Muscle layer of duodenum (tissue), 2 donors: ENCODE results near the gene EHD4.

ENCODE experiments used
- H3K27ac ChIP-seq: one replicate; pipeline ENCODE4 v1.7.0; 2013; ENCODE audit warnings: mild to moderate bottlenecking, low read length
- H3K27me3 ChIP-seq: one replicate; pipeline ENCODE4 v1.7.0; 2013; ENCODE audit warnings: low read depth, mild to moderate bottlenecking, control low read depth, low read length
- H3K36me3 ChIP-seq, 2 donors: one replicate each; pipeline ENCODE4 v1.7.0; 2013; ENCODE audit warnings: low read length in 2 of 2, control low read depth in 1 of 2, mild to moderate bottlenecking in 1 of 2; ENCODE audit not compliant: insufficient read depth in 2 of 2, control insufficient read depth in 1 of 2
- H3K4me1 ChIP-seq, 2 donors: one replicate each; pipeline ENCODE4 v1.7.0; 2013; ENCODE audit warnings: low read length in 2 of 2, mild to moderate bottlenecking in 2 of 2, control low read depth in 1 of 2, moderate library complexity in 1 of 2; ENCODE audit not compliant: insufficient read depth in 2 of 2, control insufficient read depth in 1 of 2
- H3K4me3 ChIP-seq, 2 donors: one replicate each; pipeline ENCODE4 v1.7.0; 2013; ENCODE audit warnings: low read length in 2 of 2, low read depth in 1 of 2, mild to moderate bottlenecking in 1 of 2
- H3K9me3 ChIP-seq, 2 donors: one replicate each; pipeline ENCODE4 v1.7.0; 2013; ENCODE audit warnings: low read length in 2 of 2, control low read depth in 1 of 2, mild to moderate bottlenecking in 1 of 2; ENCODE audit not compliant: control insufficient read depth in 1 of 2
- donor health status: healthy.

The EHD4 gene

GRCh38 chr15:41985236-41986160 is 13.1 kb upstream of the EHD4 start:
- H3K27me3 ChIP-seq: no peaks in the 10 kb centered on the region
- H3K4me3 ChIP-seq: no peak overlapping the region

DNA sequence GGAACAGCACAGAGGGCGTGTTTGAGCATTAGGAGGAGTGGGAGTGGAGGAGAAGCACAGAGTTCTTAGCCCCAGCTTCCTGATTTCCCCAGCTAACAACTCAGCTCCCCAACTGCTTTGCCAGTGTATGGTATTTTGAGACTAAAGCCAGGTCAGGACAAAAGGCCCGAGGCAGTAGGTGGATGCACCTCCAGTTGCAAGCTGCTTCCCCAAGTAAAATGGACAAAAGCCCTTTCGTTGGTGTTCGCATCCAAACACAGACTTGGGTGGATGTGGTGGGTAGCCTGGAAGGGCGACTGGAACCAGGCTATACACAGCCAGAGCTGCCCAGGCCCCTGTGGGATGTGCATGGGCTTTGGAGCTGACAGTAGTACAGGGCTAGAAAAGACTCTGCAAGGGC is 12.3 kb upstream of the EHD4 start:
- no peak overlapping the region for H3K4me3 ChIP-seq
- H3K4me1 ChIP-seq: peaks cover 0 to 6% of the 10 kb centered on the region in 2 donors
- no peaks in the 10 kb centered on the region for H3K36me3 ChIP-seq
- H3K9me3 ChIP-seq: no peaks in the 10 kb centered on the region
- H3K27me3 ChIP-seq: no peaks in the 10 kb centered on the region
- no peak overlapping the region for H3K27ac ChIP-seq

More at GRCh38 chr15:41985236-41986160, 13.1 kb upstream of the EHD4 start:
- H3K27ac ChIP-seq: no peak overlapping the region
- no peaks in the 10 kb centered on the region for H3K9me3 ChIP-seq
- no peaks in the 10 kb centered on the region for H3K36me3 ChIP-seq
- H3K4me1 ChIP-seq: peaks cover 0 to 6% of the 10 kb centered on the region in 2 donors

DNA sequence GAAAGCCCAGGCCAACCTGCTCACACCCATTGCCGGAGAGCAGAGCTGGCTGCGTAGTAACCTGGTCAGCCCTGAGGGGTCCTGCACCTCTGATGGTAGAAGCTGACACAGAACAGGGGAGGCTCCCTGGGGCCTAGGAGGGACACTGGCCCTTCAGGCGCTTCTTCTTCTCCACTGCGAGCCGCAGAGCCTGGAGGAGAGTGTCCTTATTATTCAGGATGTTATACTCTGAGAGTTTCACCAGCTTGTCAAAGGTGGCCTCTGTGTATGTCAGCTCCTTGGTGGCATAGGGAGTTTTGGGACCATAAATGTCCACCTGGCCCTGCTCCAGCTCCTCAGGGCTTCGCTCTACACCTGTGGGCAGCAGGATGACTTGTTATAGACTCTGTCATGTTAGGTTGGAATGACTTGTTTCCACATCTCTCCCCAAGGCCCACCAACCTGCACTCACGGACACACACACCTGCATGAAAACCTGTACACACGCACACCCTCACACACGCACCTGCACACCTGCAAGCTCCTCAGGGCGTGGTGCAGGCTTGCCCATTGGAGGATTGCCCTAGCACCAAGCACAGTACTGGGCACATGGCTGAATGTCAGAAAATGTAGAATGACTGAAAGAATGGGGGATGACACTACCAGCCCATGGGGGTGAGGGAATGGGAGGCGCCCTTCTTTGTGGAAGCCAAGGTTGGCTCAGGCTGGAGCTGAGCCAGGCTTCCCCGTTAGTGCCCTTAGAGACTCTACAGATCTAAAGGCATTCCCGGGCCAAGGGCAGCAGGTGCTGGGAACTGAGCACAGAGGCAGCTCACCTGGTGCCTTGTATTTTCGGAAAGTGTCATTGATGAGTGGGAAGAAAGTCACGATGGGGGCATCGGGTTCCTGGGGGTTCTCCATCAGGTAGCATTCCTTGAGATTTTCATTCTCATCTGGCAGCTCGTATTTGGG is 11.5 kb upstream of the EHD4 start:
- H3K36me3 ChIP-seq: no peaks in the 10 kb centered on the region
- H3K27me3 ChIP-seq: no peaks in the 10 kb centered on the region
- no peak overlapping the region for H3K4me3 ChIP-seq
- no peak overlapping the region for H3K27ac ChIP-seq
- peaks cover 0 to 6% of the 10 kb centered on the region in 2 donors for H3K4me1 ChIP-seq
- no peaks in the 10 kb centered on the region for H3K9me3 ChIP-seq

- no peaks in the 10 kb centered on the region for H3K9me3 ChIP-seq
- no peak overlapping the region for H3K27ac ChIP-seq
- H3K4me3 ChIP-seq: no peak overlapping the region
- no peaks in the 10 kb centered on the region for H3K36me3 ChIP-seq
- H3K27me3 ChIP-seq: no peaks in the 10 kb centered on the region
- peaks cover 0 to 6% of the 10 kb centered on the region in 2 donors for H3K4me1 ChIP-seq
Measured at GRCh38 chr15:41983221-41983620, 10.9 kb upstream of the EHD4 start.

GRCh38 chr15:41982133-41982930 is 10.0 kb upstream of the EHD4 start:
- H3K36me3 ChIP-seq: no peaks in the 10 kb centered on the region
- H3K4me1 ChIP-seq: peaks cover 0 to 6% of the 10 kb centered on the region in 2 donors
- H3K27me3 ChIP-seq: no peaks in the 10 kb centered on the region
- H3K4me3 ChIP-seq: no peak overlapping the region
- no peak overlapping the region for H3K27ac ChIP-seq
- no peaks in the 10 kb centered on the region for H3K9me3 ChIP-seq

GRCh38 chr15:41981371-41982132 is 9.2 kb upstream of the EHD4 start:
- H3K4me3 ChIP-seq: no peak overlapping the region
- H3K27ac ChIP-seq: no peak overlapping the region
- H3K9me3 ChIP-seq: no peaks in the 10 kb centered on the region
- H3K36me3 ChIP-seq: no peaks in the 10 kb centered on the region
- H3K27me3 ChIP-seq: no peaks in the 10 kb centered on the region
- H3K4me1 ChIP-seq: peaks cover 0 to 6% of the 10 kb centered on the region in 2 donors

DNA sequence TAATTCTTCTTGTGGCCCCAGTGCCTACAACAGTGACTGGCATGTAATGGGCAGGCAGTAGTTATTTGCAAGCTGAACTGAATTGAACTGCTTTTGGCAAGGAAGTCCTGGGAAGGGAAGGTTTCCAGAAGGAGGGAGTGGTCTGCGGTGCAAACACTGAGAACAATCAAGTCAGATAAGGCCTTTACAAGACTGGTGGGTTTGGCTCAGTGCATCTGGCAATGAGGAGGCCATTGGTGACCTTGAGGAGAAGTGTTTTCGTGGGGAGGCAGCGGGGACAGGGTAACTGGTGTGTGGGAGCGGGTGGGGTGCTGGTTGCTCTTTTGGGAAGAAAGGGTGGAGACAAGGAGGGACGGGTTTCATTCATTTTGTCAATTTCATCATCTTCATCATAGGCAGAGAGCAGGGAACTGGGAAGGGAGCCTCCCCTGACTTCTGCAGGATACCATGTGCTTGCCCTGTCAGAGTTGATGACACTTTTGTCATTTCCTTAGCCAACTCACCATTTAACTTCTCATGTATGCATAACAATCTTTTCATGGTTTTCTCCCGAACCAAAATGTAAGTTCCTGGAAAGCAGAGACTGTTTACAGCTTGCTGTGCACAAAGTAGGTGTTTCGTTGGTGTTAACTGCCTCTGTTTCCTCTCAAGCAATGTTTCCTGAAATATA is 8.4 kb upstream of the EHD4 start:
- H3K27me3 ChIP-seq: no peaks in the 10 kb centered on the region
- H3K4me1 ChIP-seq: peaks cover 0 to 6% of the 10 kb centered on the region in 2 donors
- H3K9me3 ChIP-seq: no peaks in the 10 kb centered on the region
- H3K27ac ChIP-seq: no peak overlapping the region
- no peak overlapping the region for H3K4me3 ChIP-seq
- no peaks in the 10 kb centered on the region for H3K36me3 ChIP-seq

GRCh38 chr15:41979493-41980266 is 7.3 kb upstream of the EHD4 start:
- H3K36me3 ChIP-seq: no peaks in the 10 kb centered on the region
- H3K9me3 ChIP-seq: no peaks in the 10 kb centered on the region
- H3K27me3 ChIP-seq: no peaks in the 10 kb centered on the region
- H3K4me1 ChIP-seq: peaks cover 0 to 6% of the 10 kb centered on the region in 2 donors
- H3K4me3 ChIP-seq: no peak overlapping the region
- no peak overlapping the region for H3K27ac ChIP-seq

DNA sequence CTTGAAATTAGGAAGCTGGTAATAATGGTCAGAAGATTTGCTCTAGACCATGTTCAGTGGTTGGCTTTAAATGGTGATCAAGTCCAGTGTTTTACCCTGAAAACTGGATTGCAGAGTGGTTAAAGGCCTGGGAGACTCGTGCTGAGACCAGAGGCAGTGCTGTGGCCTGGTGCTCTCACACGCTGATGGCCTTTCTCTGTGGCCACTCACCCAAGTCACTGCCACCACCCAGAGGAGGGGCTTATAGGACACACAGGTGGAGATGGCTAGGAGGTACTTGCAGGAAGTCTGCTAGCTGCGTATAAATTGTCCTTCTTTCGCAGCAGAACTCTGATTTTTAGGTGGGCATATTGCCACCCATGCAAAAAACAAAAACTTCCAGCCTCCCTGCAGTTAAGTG is 6.2 kb upstream of the EHD4 start:
- H3K27me3 ChIP-seq: no peaks in the 10 kb centered on the region
- no peak overlapping the region for H3K4me3 ChIP-seq

More for the DNA sequence above, 6.2 kb upstream of the EHD4 start:
- Histone ChIP-seq H3K27ac (no peak overlapping the region), H3K4me1 (peaks cover 0 to 6% of the 10 kb centered on the region in 2 donors), H3K9me3 (no peaks in the 10 kb centered on the region), H3K36me3 (no peaks in the 10 kb centered on the region)
